AG10803 (cell line): ENCODE measurements around the gene RNF227.
A peak's percentile ranks its signal among the peaks of the same experiment; 100 is the strongest.
"Not testable (repeated sequence)": the region's sequence is repeated elsewhere in the genome, so short reads cannot be mapped to it uniquely, and the experiment has no call there.

ENCODE experiments used
- DNase-seq: peaks from one replicate; pipeline ENCODE4 v3.0.0; 2010; ENCODE audit warnings: low read depth
- H3K4me3 ChIP-seq: 2 replicates; pipeline ENCODE4 v1.5.1; 2011; ENCODE audit warnings: mild to moderate bottlenecking, low read length, control low read depth
- CTCF ChIP-seq: conservative IDR thresholded peaks from 2 replicates; pipeline ENCODE4 v1.5.1; 2011; ENCODE audit warnings: mild to moderate bottlenecking, low read length, control low read depth, inconsistent platforms

Gene RNF227

GRCh38 chr17:7915611-7916384 is at the start of gene RNF227:
RNF227 (minus strand) TSS chr17:7916289; CDS start chr17:7916195, 94 bp downstream.
- H3K4me3 ChIP-seq: peak within 1 kb of the TSS; percentile 71
- no peak for TF ChIP-seq CTCF
- peak; percentile 93 for DNase-seq

- no peak overlapping the region for H3K4me3 ChIP-seq
- no peak for TF ChIP-seq CTCF
- no peak for DNase-seq
These were observed 45.3 kb upstream of the RNF227 start for GRCh38 chr17:7961421-7961820.

GRCh38 chr17:7959503-7960253 is 43.6 kb upstream of the RNF227 start:
- H3K4me3 ChIP-seq: no peak overlapping the region
- DNase-seq: no peak

GRCh38 chr17:7956228-7956965 is 40.3 kb upstream of the RNF227 start:
- TF ChIP-seq CTCF: no peak
- DNase-seq: peak; percentile 11
- H3K4me3 ChIP-seq: no peak overlapping the region

More at GRCh38 chr17:7959503-7960253, 43.6 kb upstream of the RNF227 start:
- TF ChIP-seq CTCF: no peak

- DNase-seq: peak; percentile 17
- H3K4me3 ChIP-seq: no peak overlapping the region
- TF ChIP-seq CTCF: no peak
These were observed 39.5 kb upstream of the RNF227 start for GRCh38 chr17:7955414-7956227.

GRCh38 chr17:7953266-7953665 is 37.2 kb upstream of the RNF227 start:
- H3K4me3 ChIP-seq, DNase-seq: not testable (repeated sequence)
